Measurements from ENCODE around the gene PAPSS2.

PAPSS2 gene

GRCh38 chr10:87672551-87672950 is 12.9 kb downstream of the PAPSS2 start:
- no peak for DNase-seq

GRCh38 chr10:87674943-87675342 is 15.3 kb downstream of the PAPSS2 start:
- no peak for DNase-seq

DNA sequence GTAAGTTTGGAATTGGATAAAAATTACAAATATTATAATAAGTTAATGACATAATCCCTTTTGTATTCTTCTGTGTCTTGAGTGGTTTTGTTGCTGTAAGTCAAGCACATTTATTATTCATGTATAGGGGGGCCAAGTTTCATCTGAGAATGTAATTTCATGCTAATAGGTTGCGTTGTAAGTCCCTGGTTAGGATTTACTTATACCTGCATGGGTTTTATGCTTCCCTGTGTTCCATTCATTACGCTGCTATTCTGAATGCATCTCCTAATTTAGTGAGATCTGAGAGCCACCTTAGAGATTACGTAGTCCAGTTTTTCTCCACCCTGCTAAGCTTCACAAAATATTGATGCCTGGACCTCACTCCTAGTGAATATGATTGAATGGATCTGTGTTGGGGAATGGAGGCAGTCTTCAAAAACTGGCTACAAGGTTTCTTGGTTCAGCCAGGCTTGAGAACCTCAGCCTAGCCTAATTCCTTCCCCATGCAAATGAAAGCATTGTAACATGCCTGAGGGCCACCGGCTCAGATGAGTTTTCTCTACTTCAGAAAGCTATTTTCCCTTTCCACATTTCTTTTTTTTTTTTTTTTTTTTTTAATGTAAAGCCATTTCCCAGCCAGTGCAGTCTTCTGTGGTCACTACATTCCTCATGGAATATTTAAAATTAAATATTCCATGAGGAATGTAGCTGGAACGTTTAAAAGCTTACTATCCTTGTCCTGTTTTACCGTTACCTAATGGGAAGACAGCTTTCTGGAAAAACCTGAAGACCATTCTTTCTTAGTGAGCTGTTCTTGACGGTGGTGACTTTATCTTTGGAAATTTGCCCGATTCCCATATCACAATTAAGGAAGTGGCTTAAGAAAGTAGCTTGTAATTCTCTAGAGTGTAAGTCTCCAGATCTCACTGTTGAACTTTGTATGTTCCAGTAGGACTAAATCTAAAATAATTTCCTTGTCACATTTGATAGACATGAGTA is 16.0 kb downstream of the PAPSS2 start:
- DNase-seq, result no peak

DNA sequence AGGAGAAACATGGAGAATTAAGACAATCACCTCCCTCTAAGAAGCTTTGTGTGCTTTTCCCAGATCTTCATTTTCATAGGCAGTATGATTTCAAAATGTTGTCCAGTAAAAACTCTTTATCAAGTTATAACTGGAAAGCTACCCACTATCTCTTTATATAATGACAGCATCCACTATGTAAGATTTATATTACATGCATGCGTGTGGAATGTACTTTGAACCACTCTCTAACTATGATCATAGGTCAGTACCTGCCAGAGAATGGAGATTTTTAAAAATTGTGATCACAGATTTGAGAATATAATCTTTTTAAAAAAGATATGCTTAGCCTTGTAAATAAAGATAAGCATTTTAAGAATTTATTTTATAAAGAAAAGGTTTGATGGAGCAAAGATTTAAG is 17.9 kb downstream of the PAPSS2 start:
- DNase-seq, result no peak

- DNase-seq, result no peak
These were observed 18.6 kb downstream of the PAPSS2 start for GRCh38 chr10:87678302-87678701.

GRCh38 chr10:87683356-87683755 is 23.7 kb downstream of the PAPSS2 start:
- no peak for DNase-seq

- DNase-seq, result no peak
These were observed 24.4 kb downstream of the PAPSS2 start for GRCh38 chr10:87684001-87684638.

DNA sequence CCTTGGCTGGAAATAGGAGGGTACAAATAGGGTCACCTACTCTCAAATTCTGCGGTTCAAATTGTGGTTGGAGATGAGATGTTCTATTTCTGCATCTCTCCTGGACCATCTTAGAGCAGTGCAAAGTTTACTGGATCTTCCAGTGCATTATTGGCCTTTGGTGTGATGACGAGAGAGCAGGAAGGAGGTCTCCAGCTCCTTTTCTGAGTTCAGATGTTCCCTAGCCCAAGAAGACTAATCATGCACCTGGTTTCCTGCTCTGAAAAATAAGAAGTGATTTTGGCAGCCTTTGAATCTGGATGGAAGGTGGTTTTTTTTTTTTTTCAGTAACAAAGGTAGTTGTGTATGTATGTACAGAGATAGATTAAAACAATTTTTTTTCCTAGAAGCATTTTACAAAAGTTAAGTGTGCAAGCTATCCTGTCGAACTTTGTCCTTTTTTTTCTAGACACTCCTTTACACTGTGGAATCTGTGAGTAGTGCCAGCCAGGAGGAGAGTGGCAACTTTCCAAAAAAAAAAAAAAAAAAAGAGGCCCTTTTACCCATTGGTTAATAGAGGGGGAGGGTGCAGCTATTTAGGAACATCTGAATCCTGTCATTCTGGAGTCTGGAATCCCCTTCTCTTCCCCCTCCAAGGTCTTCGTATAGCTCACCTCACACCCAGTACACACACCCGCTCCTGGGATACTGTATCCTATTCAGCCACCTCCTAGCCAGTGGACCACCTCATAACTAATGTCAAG is 26.3 kb downstream of the PAPSS2 start:
- DNase-seq, result no peak

GRCh38 chr10:87691506-87692070 is 31.9 kb downstream of the PAPSS2 start:
- DNase-seq, result no peak

- DNase-seq, result no peak
These were observed 33.3 kb downstream of the PAPSS2 start for GRCh38 chr10:87692956-87693484.

- no peak for DNase-seq
These were observed 34.5 kb downstream of the PAPSS2 start for GRCh38 chr10:87694011-87694794.

- DNase-seq, result no peak
These were observed 35.4 kb downstream of the PAPSS2 start for GRCh38 chr10:87695074-87695473.

DNA sequence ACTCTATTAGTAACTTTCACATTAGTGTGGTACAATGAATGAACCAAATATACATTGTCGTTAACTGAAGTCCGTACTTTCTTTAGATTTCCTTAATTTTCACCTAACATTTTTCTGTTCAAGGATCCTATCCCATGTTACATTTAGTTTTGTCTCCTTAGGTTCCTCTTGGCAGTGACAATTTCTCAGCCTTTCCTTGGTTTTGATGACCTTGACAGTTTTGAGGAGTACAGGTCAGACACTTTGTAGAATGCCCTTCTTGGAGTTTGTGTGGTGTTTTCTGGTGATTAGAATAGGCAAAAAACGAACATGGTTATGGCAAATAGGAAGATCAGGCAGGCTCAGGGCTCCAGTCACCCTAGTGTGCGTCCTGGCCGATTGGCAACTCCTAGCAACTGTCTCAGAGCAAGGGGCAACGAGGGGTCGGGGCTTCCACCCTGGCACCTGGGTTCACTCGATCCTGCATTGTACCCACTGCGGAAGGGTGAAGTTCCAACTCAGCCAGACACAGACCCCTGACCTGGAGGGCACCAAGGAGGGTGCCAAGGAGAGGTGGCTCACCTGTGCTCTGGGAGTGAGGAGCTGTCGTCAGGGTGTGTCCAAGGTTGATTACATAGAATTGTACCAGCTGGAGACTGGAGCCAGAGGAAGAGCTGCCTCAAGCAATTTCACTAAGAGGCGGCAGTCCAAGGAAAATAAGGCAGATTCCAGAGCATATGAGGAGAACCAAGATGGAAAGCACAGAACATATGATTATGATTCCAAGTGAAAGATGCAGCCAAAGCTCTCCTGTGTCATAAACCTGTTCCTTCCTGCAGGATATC is 37.5 kb downstream of the PAPSS2 start:
- no peak for DNase-seq

GRCh38 chr10:87700031-87700796 is 40.5 kb downstream of the PAPSS2 start:
- DNase-seq, result no peak

- DNase-seq, result no peak
These were observed 42.7 kb downstream of the PAPSS2 start for GRCh38 chr10:87702260-87702972.

DNA sequence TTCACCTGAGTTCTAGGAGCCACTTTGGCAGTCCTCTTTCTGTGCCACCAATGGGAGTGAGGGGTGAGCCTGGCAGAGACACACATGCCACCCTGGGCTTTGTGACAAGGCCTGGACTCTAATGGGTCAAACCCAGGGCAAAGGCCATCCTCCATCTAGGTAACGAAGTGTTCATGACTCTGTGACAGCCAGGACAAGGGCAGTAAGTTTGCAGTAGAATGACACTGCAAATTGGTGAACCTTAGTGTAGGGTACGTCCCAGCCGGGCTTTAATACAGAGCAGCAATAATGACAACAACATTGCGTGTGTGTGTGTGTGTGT is 43.3 kb downstream of the PAPSS2 start:
- no peak for DNase-seq

GRCh38 chr10:87703771-87704170 is 44.1 kb downstream of the PAPSS2 start:
- no peak for DNase-seq

DNA sequence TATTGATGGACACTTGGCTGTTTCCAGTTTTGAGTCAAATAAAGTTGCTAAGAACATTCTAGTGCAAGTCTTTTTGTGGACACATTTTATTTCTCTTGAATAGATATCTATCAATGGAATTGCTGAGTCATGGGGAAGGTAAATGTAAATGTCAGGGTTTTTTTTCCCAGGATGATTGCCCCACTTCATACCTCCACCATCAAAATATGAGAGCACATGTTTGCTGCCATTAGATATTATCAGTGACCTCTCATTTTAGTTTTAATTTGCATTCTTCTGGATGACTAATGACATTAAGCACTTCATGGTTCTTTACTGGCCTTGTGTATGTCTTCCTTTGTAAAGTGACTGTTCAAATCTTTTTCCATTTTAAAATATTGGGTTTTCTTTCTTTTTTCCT is 45.7 kb downstream of the PAPSS2 start:
- DNase-seq, result no peak

DNA sequence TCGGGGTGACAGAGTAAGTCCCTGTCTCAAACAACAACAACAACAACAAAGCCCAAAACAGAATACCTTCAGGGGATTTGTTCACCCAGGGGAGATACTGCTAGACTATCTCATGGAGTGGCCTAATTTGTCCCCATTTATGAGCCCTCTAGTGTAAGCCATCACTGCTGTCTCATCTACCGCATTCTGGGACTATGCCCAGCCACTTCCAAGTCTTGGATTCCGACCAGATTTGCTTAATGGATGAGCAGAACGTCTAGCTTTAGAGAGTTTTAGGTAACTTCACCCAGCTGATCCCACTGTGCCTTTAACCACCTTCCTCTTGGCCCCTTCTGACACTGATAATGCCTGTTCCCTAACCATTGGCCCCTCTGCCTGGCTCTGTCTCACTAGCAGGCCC is 47.1 kb downstream of the PAPSS2 start:
- no peak for DNase-seq

GRCh38 chr10:87707254-87707653 is 47.6 kb downstream of the PAPSS2 start:
- DNase-seq, result no peak
